ENCODE results near the gene PUS3.

GRCh38 chr11:125923012-125923579, 20.1 kb upstream of the PUS3 start:
- TF ChIP-seq POLR2AphosphoS5 (IDR thresholded peaks at IDR 0.05) (no peak), CTCF (IDR thresholded peaks at IDR 0.05; ENCODE audit: poor library complexity, severe bottlenecking) (peak; percentile 85), EZH2 (IDR thresholded peaks at IDR 0.05; ENCODE audit: borderline replicate concordance, insufficient read depth, low read length, poor library complexity, severe bottlenecking) (no peak), SMC3 (conservative IDR thresholded peaks at IDR 0.05; ENCODE audit: poor library complexity) (peak; percentile 91), MXI1 (conservative IDR thresholded peaks at IDR 0.05; ENCODE audit: poor library complexity, severe bottlenecking) (no peak), RAD21 (conservative IDR thresholded peaks at IDR 0.05) (peak; percentile 88), EP300 (conservative IDR thresholded peaks at IDR 0.05; ENCODE audit: poor library complexity, severe bottlenecking) (no peak)

All from neural cell (in vitro differentiated cells).